Astrocyte (in vitro differentiated cells and primary cell): ENCODE measurements around the gene IL1RAPL2.

Experiments used
- CTCF ChIP-seq: IDR thresholded peaks from 2 replicates; pipeline ENCODE4 v1.5.1; 2011; ENCODE audit warnings: low read depth, mild to moderate bottlenecking, inconsistent platforms, low read length, moderate library complexity; ENCODE audit not compliant: insufficient read depth
- EZH2 ChIP-seq: IDR thresholded peaks from 2 replicates; pipeline ENCODE4 v1.6.1; 2012; ENCODE audit warnings: mild to moderate bottlenecking, low read length, inconsistent platforms; ENCODE audit not compliant: insufficient read depth

DNA sequence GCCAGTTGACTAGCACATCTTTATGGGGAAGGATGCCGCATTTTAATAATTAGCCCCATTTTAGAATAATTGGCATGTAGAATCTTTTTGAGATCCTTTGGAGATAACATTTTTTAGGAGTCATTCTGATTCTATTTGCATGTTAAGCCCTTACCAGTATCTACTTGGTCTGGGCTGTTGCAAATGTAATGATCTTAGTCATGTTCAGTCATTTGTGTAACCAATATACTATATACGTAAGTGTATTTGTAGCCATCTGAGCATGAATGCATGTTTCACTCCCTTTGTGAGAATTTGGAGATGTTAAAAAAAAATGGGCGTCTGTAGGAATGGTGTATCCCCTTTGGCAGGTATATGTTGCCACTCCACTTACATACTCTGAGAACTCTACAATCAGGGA, 535.4 kb downstream of the IL1RAPL2 start:
- TF ChIP-seq CTCF, result no peak
- no peak for TF ChIP-seq EZH2
